Right lobe of liver (tissue), 4 donors: ENCODE data around the gene TRIP6.

Source experiments
- POLR2A ChIP-seq: fragments of 450-650 bp; IDR thresholded peaks from one replicate; pipeline ENCODE4 v1.6.1; 2017; ENCODE audit warnings: antibody characterized with exemption, mild to moderate bottlenecking
- TF ChIP-seq, protein P1 (sequence below), 4 donors: fragments of 200-600 bp in 3 of 4; fragments of 450-650 bp in 1 of 4; IDR thresholded peaks; one replicate each; pipeline versions ENCODE4 v1.5.1 to v1.8.0; 2016 to 2022; ENCODE audit warnings: antibody characterized with exemption in 4 of 4, mild to moderate bottlenecking in 2 of 4
- donor health status: DM: no; HTN: no; CAD: no.
- donor health status: DM: no; HTN: no; CAD: no.
- donor health status: DM: no; HTN: yes; CAD: no.

DNA sequence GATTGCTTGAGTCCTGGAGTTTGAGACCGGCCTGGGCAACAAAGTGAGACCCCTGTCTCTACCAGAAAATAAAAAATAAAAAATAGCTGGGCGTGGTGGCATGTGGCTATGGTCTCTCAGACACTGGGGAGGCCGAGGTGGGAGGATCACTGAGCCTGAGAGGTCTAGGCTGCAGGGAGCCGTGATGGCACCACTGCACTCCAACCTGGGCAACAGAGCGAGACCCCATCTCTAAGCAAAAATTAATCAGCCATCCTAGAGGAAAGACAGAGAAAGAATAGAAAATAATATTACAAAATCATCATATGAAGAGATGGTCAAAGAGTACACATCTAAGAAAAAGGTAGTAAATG, 34.9 kb upstream of the TRIP6 start:
- no peak for TF ChIP-seq POLR2A
- TF ChIP-seq, protein P1, sequence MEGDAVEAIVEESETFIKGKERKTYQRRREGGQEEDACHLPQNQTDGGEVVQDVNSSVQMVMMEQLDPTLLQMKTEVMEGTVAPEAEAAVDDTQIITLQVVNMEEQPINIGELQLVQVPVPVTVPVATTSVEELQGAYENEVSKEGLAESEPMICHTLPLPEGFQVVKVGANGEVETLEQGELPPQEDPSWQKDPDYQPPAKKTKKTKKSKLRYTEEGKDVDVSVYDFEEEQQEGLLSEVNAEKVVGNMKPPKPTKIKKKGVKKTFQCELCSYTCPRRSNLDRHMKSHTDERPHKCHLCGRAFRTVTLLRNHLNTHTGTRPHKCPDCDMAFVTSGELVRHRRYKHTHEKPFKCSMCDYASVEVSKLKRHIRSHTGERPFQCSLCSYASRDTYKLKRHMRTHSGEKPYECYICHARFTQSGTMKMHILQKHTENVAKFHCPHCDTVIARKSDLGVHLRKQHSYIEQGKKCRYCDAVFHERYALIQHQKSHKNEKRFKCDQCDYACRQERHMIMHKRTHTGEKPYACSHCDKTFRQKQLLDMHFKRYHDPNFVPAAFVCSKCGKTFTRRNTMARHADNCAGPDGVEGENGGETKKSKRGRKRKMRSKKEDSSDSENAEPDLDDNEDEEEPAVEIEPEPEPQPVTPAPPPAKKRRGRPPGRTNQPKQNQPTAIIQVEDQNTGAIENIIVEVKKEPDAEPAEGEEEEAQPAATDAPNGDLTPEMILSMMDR (IDR thresholded peaks at IDR 0.05), result no peak
